Nucleus accumbens (tissue), 56 donors: ENCODE data around the gene IGFN1.

Experiments used
- DNase-seq, 56 donors: peaks; one replicate each; lab custom pipeline; 2025; lab: John Stamatoyannopoulos, UW

The IGFN1 gene

GRCh38 chr1:201260648-201261311 lies 70.2 kb downstream of the IGFN1 start:
- no peak for DNase-seq

- no peak for DNase-seq
These were observed 71.3 kb downstream of the IGFN1 start for GRCh38 chr1:201261771-201262547.

GRCh38 chr1:201262963-201263608 lies 72.5 kb downstream of the IGFN1 start:
- no peak for DNase-seq

- DNase-seq, result no peak
These were observed 73.4 kb downstream of the IGFN1 start for GRCh38 chr1:201264072-201264471.

GRCh38 chr1:201264554-201264953 lies 73.9 kb downstream of the IGFN1 start:
- DNase-seq, result no peak

- no peak for DNase-seq
These were observed 75.1 kb downstream of the IGFN1 start for GRCh38 chr1:201265756-201266155.

GRCh38 chr1:201266276-201266675 lies 75.7 kb downstream of the IGFN1 start:
- DNase-seq, result no peak

GRCh38 chr1:201266774-201267173 lies 76.2 kb downstream of the IGFN1 start:
- DNase-seq, result no peak

GRCh38 chr1:201267481-201268229 lies 77.0 kb downstream of the IGFN1 start:
- no peak for DNase-seq

GRCh38 chr1:201268604-201269151 lies 78.1 kb downstream of the IGFN1 start:
- peak in 2 of 56 donors; percentile 14 to 35 for DNase-seq

GRCh38 chr1:201269281-201269680 lies 78.7 kb downstream of the IGFN1 start:
- DNase-seq, result no peak

- no peak for DNase-seq
These were observed 79.3 kb downstream of the IGFN1 start for GRCh38 chr1:201269900-201270410.

- DNase-seq, result no peak
These were observed 80.2 kb downstream of the IGFN1 start for GRCh38 chr1:201270616-201271390.

GRCh38 chr1:201272799-201273198 lies 82.2 kb downstream of the IGFN1 start:
- DNase-seq, result no peak

- no peak for DNase-seq
These were observed 84.1 kb downstream of the IGFN1 start for GRCh38 chr1:201274616-201275252.

- no peak for DNase-seq
These were observed 84.6 kb downstream of the IGFN1 start for GRCh38 chr1:201275253-201275666.

GRCh38 chr1:201276891-201277290 lies 86.3 kb downstream of the IGFN1 start:
- DNase-seq, result no peak

GRCh38 chr1:201277441-201277840 lies 86.8 kb downstream of the IGFN1 start:
- no peak for DNase-seq
